ENCODE measurements around the gene ECM1. TPM values are rescaled to one million over a fixed set of nuclear protein-coding genes. Genes with fewer than 3 reads are reported as not detected.

Gene ECM1
- total and polyA plus RNA-seq, 8 donors, result 0.63 to 6.1 (median 2.4) TPM

DNA sequence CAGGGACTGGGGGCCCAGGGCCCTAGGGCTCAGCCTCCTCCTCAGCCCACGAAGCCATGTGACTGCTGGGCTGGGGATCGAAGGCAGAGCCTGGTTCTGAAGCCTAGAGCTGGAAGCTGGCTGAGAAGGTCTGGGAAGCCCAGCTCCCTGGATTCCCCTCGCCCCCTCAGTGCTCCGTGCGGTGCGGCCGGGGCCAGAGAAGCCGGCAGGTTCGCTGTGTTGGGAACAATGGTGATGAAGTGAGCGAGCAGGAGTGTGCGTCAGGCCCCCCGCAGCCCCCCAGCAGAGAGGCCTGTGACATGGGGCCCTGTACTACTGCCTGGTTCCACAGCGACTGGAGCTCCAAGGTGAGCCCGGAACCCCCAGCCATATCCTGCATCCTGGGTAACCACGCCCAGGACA lies 50.4 kb downstream of the ECM1 start:
- no peak for FAIRE-seq
- Histone ChIP-seq H3K27ac (peak overlapping the region in 2 of 4 donors; percentile 59 to 62), H3K4me3 (peak overlapping the region in 2 of 4 donors; percentile 21 to 33), H3K36me3 (no peaks in the 10 kb centered on the region), H3K27me3 (no peaks in the 10 kb centered on the region), H3K4me1 (peaks cover 19 to 23% (median 22%) of the 10 kb centered on the region in 3 donors), H3K9me3 (no peaks in the 10 kb centered on the region)
- DNase-seq, result peak in 1 of 6 donors; percentile 25
- intact Hi-C loops (cut with DNase I), result no loop called here
- WGBS, 2 donors, result 71 to 72% methylated on average over 14 to 15 of the region's 15 CpGs
- TF ChIP-seq, protein P1, sequence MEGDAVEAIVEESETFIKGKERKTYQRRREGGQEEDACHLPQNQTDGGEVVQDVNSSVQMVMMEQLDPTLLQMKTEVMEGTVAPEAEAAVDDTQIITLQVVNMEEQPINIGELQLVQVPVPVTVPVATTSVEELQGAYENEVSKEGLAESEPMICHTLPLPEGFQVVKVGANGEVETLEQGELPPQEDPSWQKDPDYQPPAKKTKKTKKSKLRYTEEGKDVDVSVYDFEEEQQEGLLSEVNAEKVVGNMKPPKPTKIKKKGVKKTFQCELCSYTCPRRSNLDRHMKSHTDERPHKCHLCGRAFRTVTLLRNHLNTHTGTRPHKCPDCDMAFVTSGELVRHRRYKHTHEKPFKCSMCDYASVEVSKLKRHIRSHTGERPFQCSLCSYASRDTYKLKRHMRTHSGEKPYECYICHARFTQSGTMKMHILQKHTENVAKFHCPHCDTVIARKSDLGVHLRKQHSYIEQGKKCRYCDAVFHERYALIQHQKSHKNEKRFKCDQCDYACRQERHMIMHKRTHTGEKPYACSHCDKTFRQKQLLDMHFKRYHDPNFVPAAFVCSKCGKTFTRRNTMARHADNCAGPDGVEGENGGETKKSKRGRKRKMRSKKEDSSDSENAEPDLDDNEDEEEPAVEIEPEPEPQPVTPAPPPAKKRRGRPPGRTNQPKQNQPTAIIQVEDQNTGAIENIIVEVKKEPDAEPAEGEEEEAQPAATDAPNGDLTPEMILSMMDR (IDR thresholded peaks at IDR 0.05), result no peak
- ATAC-seq, result no peak

- peak in 4 of 6 donors; percentile 51 to 85 (median 73) for DNase-seq
- Histone ChIP-seq H3K27me3 (no peaks in the 10 kb centered on the region), H3K27ac (peak overlapping the region in 3 of 4 donors; percentile 33 to 62 (median 59)), H3K4me3 (peak overlapping the region in 2 of 4 donors; percentile 21 to 33), H3K9me3 (no peaks in the 10 kb centered on the region), H3K4me1 (peaks cover 25 to 31% (median 29%) of the 10 kb centered on the region in 3 donors), H3K36me3 (no peaks in the 10 kb centered on the region)
- ATAC-seq, result no peak
- FAIRE-seq, result no peak
- TF ChIP-seq, protein P1 (IDR thresholded peaks at IDR 0.05), result no peak
- 60 to 65% methylated on average over 28 of the region's 28 CpGs for WGBS, 2 donors
- intact Hi-C loops (cut with DNase I), result no loop called here
Measured at GRCh38 chr1:150558761-150559655, 51.1 kb downstream of the ECM1 start.

DNA sequence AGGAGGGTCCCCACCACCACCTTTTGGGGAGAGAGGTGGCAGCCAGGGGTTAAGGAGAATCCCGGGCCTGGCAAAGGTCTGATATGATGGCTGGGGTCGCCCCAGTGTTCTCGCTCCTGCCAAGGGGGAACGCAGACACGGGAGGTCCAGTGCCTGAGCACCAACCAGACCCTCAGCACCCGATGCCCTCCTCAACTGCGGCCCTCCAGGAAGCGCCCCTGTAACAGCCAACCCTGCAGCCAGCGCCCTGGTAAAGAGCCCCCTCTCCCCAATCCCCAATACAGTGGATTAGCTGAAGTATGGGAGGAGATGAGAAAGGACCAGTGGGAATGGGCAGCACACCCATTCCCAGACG lies 51.7 kb downstream of the ECM1 start:
- no peak for FAIRE-seq
- H3K27ac ChIP-seq, result peak overlapping the region in 2 of 4 donors; percentile 59 to 62
- H3K4me1 ChIP-seq, result peaks cover 31 to 37% (median 35%) of the 10 kb centered on the region in 3 donors

DNA sequence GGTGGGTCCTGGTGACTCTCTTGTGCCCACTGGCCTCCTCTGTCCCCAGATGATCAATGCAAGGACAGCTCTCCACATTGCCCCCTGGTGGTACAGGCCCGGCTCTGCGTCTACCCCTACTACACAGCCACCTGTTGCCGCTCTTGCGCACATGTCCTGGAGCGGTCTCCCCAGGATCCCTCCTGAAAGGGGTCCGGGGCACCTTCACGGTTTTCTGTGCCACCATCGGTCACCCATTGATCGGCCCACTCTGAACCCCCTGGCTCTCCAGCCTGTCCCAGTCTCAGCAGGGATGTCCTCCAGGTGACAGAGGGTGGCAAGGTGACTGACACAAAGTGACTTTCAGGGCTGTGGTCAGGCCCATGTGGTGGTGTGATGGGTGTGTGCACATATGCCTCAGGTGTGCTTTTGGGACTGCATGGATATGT lies 52.1 kb downstream of the ECM1 start:
- WGBS, 2 donors, result 10 to 15% methylated on average over 9 of the region's 9 CpGs
- FAIRE-seq, result no peak
- TF ChIP-seq, protein P1 (IDR thresholded peaks at IDR 0.05), result peak; percentile 80 to 94 (median 84)
- H3K36me3 ChIP-seq, result no peaks in the 10 kb centered on the region
- peak overlapping the region in 2 of 4 donors; percentile 36 to 51 for H3K4me3 ChIP-seq
- intact Hi-C loops (cut with DNase I), result loop anchor here in 1 of 3 donors (5.0 kb wide), 1 partner anchor 62 kb away; no protein-coding TSS in a partner anchor
- ATAC-seq, result peak; percentile 23 to 43 (median 30)
- DNase-seq, result peak; percentile 73 to 89 (median 81)
- no peaks in the 10 kb centered on the region for H3K9me3 ChIP-seq
- H3K4me1 ChIP-seq, result peaks cover 35 to 41% (median 39%) of the 10 kb centered on the region in 3 donors
- no peaks in the 10 kb centered on the region for H3K27me3 ChIP-seq
- peak overlapping the region in 3 of 4 donors; percentile 96 to 100 (median 99) for H3K27ac ChIP-seq

More for the DNA sequence above, 51.7 kb downstream of the ECM1 start:
- DNase-seq, result peak in 2 of 6 donors; percentile 55 to 76
- no peaks in the 10 kb centered on the region for H3K9me3 ChIP-seq
- WGBS, 2 donors, result 61 to 65% methylated on average over 10 of the region's 10 CpGs
- no peak for ATAC-seq
- peak overlapping the region in 1 of 4 donors; percentile 51 for H3K4me3 ChIP-seq
- TF ChIP-seq, protein P1 (IDR thresholded peaks at IDR 0.05), result no peak
- H3K27me3 ChIP-seq, result no peaks in the 10 kb centered on the region
- intact Hi-C loops (cut with DNase I), result loop anchor here in 1 of 3 donors (5.0 kb wide), 1 partner anchor 63 kb away; no protein-coding TSS in a partner anchor
- H3K36me3 ChIP-seq, result no peaks in the 10 kb centered on the region

Data from pancreas (tissue), 10 donors.